Measurements from ENCODE around the gene IDE. TPM values are rescaled to one million over a fixed set of nuclear protein-coding genes. Genes with fewer than 3 reads are reported as not detected.

The IDE gene
- total RNA-seq, 1 donor from 2014 or later, result 51.1 TPM

DNA sequence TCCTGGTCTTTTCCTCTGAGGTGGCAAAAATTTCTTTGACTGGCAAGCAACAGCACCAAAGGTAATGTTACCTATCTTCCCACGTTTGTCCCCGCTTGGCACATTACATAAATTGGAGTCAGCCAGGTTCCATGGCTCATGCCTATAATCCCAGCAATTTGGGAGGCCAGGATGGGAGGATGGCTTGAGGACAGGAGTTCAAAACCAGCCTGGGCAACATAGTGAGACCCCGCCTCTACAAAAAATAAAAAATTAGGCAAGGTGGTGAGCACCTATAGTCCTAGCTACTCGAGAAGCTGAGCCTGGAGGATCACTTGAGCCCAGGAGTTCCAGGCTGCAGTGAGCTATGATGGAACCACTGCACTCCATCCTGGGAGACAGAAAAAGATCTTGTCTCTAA, 139.5 kb downstream of the IDE start:
- Mint-ChIP-seq H3K27ac (ENCODE audit: unreplicated experiment) (no peak overlapping the region), H3K27me3 (ENCODE audit: low read depth) (no peaks in the 10 kb centered on the region), H3K4me3 (no peak overlapping the region), H3K4me1 (no peaks in the 10 kb centered on the region), H3K9me3 (no peaks in the 10 kb centered on the region), H3K36me3 (ENCODE audit: low read depth) (no peaks in the 10 kb centered on the region)
- TF ChIP-seq, protein P1, sequence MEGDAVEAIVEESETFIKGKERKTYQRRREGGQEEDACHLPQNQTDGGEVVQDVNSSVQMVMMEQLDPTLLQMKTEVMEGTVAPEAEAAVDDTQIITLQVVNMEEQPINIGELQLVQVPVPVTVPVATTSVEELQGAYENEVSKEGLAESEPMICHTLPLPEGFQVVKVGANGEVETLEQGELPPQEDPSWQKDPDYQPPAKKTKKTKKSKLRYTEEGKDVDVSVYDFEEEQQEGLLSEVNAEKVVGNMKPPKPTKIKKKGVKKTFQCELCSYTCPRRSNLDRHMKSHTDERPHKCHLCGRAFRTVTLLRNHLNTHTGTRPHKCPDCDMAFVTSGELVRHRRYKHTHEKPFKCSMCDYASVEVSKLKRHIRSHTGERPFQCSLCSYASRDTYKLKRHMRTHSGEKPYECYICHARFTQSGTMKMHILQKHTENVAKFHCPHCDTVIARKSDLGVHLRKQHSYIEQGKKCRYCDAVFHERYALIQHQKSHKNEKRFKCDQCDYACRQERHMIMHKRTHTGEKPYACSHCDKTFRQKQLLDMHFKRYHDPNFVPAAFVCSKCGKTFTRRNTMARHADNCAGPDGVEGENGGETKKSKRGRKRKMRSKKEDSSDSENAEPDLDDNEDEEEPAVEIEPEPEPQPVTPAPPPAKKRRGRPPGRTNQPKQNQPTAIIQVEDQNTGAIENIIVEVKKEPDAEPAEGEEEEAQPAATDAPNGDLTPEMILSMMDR (conservative IDR thresholded peaks at IDR 0.05), result no peak
- DNase-seq (ENCODE audit: low read depth, low spot score), result no peak

DNA sequence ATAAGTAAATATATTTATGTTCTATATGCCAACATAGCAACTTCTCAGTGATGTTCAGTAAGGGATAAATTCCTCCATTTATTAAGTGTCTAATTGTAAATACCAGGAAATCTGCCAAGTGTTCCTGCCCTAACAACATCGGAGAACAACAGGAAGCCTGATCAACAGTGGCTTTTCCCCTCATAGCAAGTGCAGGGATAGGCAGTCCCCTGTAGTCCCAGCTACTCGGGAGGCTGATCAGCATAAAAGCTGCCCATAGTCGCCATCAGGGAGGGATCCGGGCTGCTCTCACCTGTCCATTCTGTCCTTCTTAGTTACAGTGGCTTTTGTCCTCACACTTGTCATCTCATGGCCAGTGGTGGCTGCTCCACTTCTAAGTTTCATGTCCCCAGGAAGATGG, 141.3 kb downstream of the IDE start:
- Mint-ChIP-seq H3K4me1 (no peaks in the 10 kb centered on the region), H3K36me3 (ENCODE audit: low read depth) (no peaks in the 10 kb centered on the region), H3K9me3 (no peaks in the 10 kb centered on the region), H3K4me3 (no peak overlapping the region), H3K27me3 (ENCODE audit: low read depth) (no peaks in the 10 kb centered on the region), H3K27ac (ENCODE audit: unreplicated experiment) (no peak overlapping the region)
- TF ChIP-seq, protein P1 (conservative IDR thresholded peaks at IDR 0.05), result no peak
- DNase-seq (ENCODE audit: low read depth, low spot score), result no peak

DNA sequence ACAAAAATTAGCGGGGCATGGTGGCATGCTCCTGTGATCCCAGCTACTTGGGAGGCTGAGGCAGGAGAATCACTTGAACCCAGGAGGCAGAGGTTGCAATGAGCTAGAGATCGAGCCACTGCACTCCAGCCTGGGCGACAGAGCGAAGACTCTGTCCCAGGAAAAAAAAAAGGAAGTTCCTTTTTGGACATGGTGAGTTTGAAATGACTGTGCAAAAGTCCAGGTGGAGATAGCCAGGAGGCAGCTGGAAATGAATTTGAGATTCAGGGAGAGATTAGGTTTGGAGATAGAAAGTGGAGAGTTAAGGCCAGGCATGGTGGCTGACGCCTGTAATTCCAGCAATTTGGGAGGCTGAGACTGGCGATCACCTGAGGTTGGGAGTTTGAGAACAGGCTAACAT, 143.8 kb downstream of the IDE start:
- TF ChIP-seq, protein P1 (conservative IDR thresholded peaks at IDR 0.05), result no peak
- no peaks in the 10 kb centered on the region for H3K27me3 Mint-ChIP-seq (ENCODE audit: low read depth)
- H3K9me3 Mint-ChIP-seq, result peaks cover 2% of the 10 kb centered on the region
- no peak overlapping the region for H3K27ac Mint-ChIP-seq (ENCODE audit: unreplicated experiment)
- H3K36me3 Mint-ChIP-seq (ENCODE audit: low read depth), result no peaks in the 10 kb centered on the region
- no peaks in the 10 kb centered on the region for H3K4me1 Mint-ChIP-seq
- H3K4me3 Mint-ChIP-seq, result no peak overlapping the region
- no peak for DNase-seq (ENCODE audit: low read depth, low spot score)

DNA sequence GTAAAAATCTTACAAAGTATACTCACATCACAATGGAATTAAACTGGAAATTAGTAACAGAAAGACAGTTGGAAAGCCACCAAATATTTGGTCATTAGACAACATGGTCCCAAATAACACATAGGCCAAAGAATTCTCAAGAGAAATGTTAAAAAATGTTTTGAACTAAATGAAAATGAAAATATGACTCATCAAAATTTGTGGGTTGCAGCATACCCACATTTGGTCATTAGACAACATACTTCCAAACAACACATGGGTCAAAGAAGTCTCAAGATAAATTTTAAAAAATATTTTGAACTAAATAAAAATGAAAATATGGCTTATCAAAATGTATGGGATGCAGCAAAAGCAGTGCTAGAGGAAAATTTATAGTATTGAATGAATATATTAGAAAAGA, 152.3 kb downstream of the IDE start:
- H3K36me3 Mint-ChIP-seq (ENCODE audit: low read depth), result peaks cover 2% of the 10 kb centered on the region
- peaks cover 2% of the 10 kb centered on the region for H3K27me3 Mint-ChIP-seq (ENCODE audit: low read depth)
- TF ChIP-seq, protein P1 (conservative IDR thresholded peaks at IDR 0.05), result no peak
- H3K4me3 Mint-ChIP-seq, result no peak overlapping the region
- H3K9me3 Mint-ChIP-seq, result peaks cover 1% of the 10 kb centered on the region
- no peak overlapping the region for H3K27ac Mint-ChIP-seq (ENCODE audit: unreplicated experiment)
- DNase-seq (ENCODE audit: low read depth, low spot score), result no peak
- H3K4me1 Mint-ChIP-seq, result no peaks in the 10 kb centered on the region

DNA sequence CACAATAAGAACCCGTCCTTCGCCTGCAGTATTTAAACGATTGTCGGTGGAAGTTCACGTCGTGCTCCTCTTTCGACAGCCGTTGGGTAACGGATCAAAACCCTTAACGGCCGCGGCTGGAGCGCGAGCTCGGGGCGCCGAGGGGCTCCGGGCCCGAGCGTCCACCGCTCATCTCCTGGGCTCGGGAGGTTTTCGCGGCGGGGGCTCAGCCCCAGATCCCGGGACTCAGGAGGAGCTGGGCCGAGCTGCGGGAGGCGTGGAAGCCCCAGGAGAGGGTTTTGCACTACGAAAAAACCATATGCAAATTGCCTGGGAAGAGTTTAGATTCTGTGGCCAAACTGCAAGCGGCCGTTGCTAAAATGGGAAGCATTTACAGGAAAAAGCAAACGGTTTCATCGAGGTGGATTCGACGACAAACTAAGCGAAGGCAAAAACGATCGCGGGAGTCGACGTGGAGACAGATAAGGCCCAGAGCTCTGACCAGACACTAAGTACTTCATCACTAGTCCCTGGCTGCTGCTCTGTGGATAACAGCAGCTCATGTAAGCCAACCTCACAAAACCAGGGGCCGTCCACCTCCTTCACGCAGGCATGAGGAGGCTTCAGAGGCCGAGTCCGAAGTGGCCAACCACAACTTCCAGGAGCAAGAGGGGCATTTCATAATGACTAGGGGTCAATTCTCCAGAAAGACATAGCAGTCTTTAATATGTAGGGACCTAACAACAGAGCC, 153.2 kb downstream of the IDE start:
- no peak overlapping the region for H3K4me3 Mint-ChIP-seq
- H3K4me1 Mint-ChIP-seq, result no peaks in the 10 kb centered on the region
- TF ChIP-seq, protein P1 (conservative IDR thresholded peaks at IDR 0.05), result no peak
- no peak overlapping the region for H3K27ac Mint-ChIP-seq (ENCODE audit: unreplicated experiment)
- peaks cover 3% of the 10 kb centered on the region for H3K9me3 Mint-ChIP-seq
- H3K27me3 Mint-ChIP-seq (ENCODE audit: low read depth), result peaks cover 2% of the 10 kb centered on the region
- no peak for DNase-seq (ENCODE audit: low read depth, low spot score)
- peaks cover 2% of the 10 kb centered on the region for H3K36me3 Mint-ChIP-seq (ENCODE audit: low read depth)
